ENCODE data around the gene SIRT7.
A peak's percentile ranks its signal among the peaks of the same experiment; 100 is the strongest.

Gene SIRT7

DNA sequence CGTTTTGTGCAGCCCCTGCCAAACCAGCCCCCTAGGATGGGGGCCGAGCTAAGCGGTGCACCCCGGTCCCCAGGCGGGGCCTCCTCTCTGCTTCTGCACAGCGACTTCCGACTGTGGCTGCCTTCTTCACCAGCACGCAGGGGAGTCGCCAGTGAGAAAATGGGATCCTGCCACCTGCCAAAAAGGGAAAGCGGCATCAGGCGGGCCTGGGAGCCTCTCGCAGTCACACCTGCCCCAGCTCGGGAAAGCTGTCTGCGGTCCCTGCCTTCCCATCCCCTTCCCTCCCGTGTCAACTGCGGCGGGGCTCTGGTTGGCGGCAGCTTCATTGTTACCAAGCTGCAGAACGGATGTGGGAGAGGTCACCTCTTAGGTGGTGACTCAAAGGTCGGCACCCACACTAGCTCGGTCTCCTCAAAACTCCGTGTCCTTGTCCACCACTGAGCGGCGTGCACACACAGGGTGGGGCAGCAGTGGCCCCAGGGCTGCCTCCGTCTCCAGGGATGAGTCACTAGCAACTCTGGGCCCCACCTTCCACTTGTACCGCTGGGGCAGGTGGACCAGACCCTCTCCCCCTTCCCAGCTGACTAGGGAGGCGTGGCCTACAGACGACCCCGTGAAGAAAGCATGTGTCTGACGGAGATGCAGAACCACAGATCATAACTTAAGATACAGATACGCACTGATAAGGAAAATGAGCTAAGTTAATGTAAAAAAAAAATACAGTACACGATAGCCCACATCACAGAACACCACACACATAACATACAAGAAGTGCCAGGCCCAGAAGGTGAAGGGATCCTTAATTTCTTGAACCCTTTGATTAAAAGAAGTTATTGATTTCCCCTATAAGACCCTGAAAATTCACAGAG is 5.3 kb downstream of the SIRT7 start:
- Histone ChIP-seq H3K27me3 (ENCODE audit: control insufficient read depth in 3 of 3, insufficient read depth in 3 of 3, low read depth in 1 of 3, low read length in 3 of 3) (no peaks in the 10 kb centered on the region), H3K4me1 (ENCODE audit: control insufficient read depth in 2 of 2, insufficient read depth in 1 of 2, low read depth in 1 of 2, low read length in 2 of 2) (peaks cover 7 to 18% of the 10 kb centered on the region in 2 donors), H2BK5ac (ENCODE audit: low read length) (no peak overlapping the region), H3K14ac (ENCODE audit: low read length) (no peak overlapping the region), H2BK120ac (ENCODE audit: low read depth, low read length) (no peak overlapping the region), H3K4ac (ENCODE audit: low read length) (no peak overlapping the region), H3K23ac (ENCODE audit: low read depth, low read length, poor library complexity) (no peak overlapping the region), H3K9me3 (replicated peaks in 1 of 2; ENCODE audit: control insufficient read depth in 2 of 2, insufficient read depth in 1 of 2, low read depth in 1 of 2, low read length in 2 of 2) (no peaks in the 10 kb centered on the region), H2AFZ (ENCODE audit: low read length) (no peak overlapping the region), H2BK12ac (ENCODE audit: low read length) (no peak overlapping the region), H4K8ac (ENCODE audit: low read depth, low read length) (no peak overlapping the region), H3K27ac (replicated peaks; ENCODE audit: low read length) (no peak overlapping the region), H3K9ac (ENCODE audit: low read depth, low read length, poor library complexity) (no peak overlapping the region), H3K4me2 (ENCODE audit: insufficient read depth, low read length, poor library complexity, severe bottlenecking) (no peak overlapping the region), H3K4me3 (ENCODE audit: low read length in 2 of 2) (no peak overlapping the region), H4K91ac (ENCODE audit: low read depth, low read length, poor library complexity) (no peak overlapping the region), H3K36me3 (replicated peaks in 1 of 2; ENCODE audit: control insufficient read depth in 2 of 2, insufficient read depth in 2 of 2, low read length in 2 of 2) (peaks cover 30 to 62% of the 10 kb centered on the region in 2 donors), H2BK15ac (ENCODE audit: low read length) (no peak overlapping the region), H3K18ac (ENCODE audit: low read length) (no peak overlapping the region), H2AK5ac (ENCODE audit: low read depth, low read length) (no peak overlapping the region), H3K79me1 (ENCODE audit: low read depth, low read length) (peaks cover 8% of the 10 kb centered on the region)
- DNase-seq (ENCODE audit: low spot score): no peak
- no CpG with 5 or more reads among the region's 32 CpGs for WGBS, 2 donors (ENCODE audit: extremely low coverage in 2 of 2, insufficient read length in 2 of 2, insufficient replicate concordance in 1 of 2)

DNA sequence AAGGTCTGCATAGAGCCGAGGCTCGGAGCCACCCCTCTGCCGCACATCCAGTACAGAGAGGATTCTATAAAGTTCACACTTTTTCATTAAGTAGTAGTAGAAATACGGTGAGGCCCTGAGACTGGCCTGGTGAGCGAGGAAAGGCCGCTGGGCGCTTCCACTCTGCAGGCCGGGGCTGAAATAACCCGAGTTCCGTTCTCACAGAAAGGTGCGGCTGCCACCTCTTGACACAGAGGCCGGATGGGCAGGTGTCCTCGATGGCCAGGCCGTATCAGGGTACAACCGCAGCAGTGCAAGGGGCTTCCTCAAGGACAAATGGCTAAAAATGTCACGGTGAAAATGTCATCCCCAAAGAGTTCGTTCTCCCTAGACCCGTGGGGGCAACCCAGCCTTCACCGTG is 6.0 kb downstream of the SIRT7 start:
- H2BK5ac ChIP-seq (ENCODE audit: low read length): no peak overlapping the region
- no peak overlapping the region for H4K8ac ChIP-seq (ENCODE audit: low read depth, low read length)
- H3K9me3 ChIP-seq (replicated peaks in 1 of 2; ENCODE audit: control insufficient read depth in 2 of 2, insufficient read depth in 1 of 2, low read depth in 1 of 2, low read length in 2 of 2): no peaks in the 10 kb centered on the region
- peak overlapping the region; percentile 11 for H2AFZ ChIP-seq (ENCODE audit: low read length)
- H3K4me3 ChIP-seq (ENCODE audit: low read length in 2 of 2): no peak overlapping the region
- H2BK12ac ChIP-seq (ENCODE audit: low read length): no peak overlapping the region
- H3K9ac ChIP-seq (ENCODE audit: low read depth, low read length, poor library complexity): no peak overlapping the region
- peaks cover 4 to 15% of the 10 kb centered on the region in 2 donors for H3K4me1 ChIP-seq (ENCODE audit: control insufficient read depth in 2 of 2, insufficient read depth in 1 of 2, low read depth in 1 of 2, low read length in 2 of 2)
- H3K18ac ChIP-seq (ENCODE audit: low read length): no peak overlapping the region
- H3K36me3 ChIP-seq (replicated peaks in 1 of 2; ENCODE audit: control insufficient read depth in 2 of 2, insufficient read depth in 2 of 2, low read length in 2 of 2): peaks cover 36 to 69% of the 10 kb centered on the region in 2 donors
- no peak overlapping the region for H2AK5ac ChIP-seq (ENCODE audit: low read depth, low read length)
- no CpG with 5 or more reads among the region's 19 CpGs for WGBS, 2 donors (ENCODE audit: extremely low coverage in 2 of 2, insufficient read length in 2 of 2, insufficient replicate concordance in 1 of 2)
- no peak overlapping the region for H3K23ac ChIP-seq (ENCODE audit: low read depth, low read length, poor library complexity)
- no peak overlapping the region for H3K27ac ChIP-seq (replicated peaks; ENCODE audit: low read length)
- peaks cover 8% of the 10 kb centered on the region for H3K79me1 ChIP-seq (ENCODE audit: low read depth, low read length)
- no peak overlapping the region for H2BK15ac ChIP-seq (ENCODE audit: low read length)
- H3K4me2 ChIP-seq (ENCODE audit: insufficient read depth, low read length, poor library complexity, severe bottlenecking): no peak overlapping the region
- no peak overlapping the region for H2BK120ac ChIP-seq (ENCODE audit: low read depth, low read length)
- no peak for DNase-seq (ENCODE audit: low spot score)
- no peak overlapping the region for H3K4ac ChIP-seq (ENCODE audit: low read length)
- H3K14ac ChIP-seq (ENCODE audit: low read length): no peak overlapping the region
- no peak overlapping the region for H4K91ac ChIP-seq (ENCODE audit: low read depth, low read length, poor library complexity)
- H3K27me3 ChIP-seq (ENCODE audit: control insufficient read depth in 3 of 3, insufficient read depth in 3 of 3, low read depth in 1 of 3, low read length in 3 of 3): no peaks in the 10 kb centered on the region

DNA sequence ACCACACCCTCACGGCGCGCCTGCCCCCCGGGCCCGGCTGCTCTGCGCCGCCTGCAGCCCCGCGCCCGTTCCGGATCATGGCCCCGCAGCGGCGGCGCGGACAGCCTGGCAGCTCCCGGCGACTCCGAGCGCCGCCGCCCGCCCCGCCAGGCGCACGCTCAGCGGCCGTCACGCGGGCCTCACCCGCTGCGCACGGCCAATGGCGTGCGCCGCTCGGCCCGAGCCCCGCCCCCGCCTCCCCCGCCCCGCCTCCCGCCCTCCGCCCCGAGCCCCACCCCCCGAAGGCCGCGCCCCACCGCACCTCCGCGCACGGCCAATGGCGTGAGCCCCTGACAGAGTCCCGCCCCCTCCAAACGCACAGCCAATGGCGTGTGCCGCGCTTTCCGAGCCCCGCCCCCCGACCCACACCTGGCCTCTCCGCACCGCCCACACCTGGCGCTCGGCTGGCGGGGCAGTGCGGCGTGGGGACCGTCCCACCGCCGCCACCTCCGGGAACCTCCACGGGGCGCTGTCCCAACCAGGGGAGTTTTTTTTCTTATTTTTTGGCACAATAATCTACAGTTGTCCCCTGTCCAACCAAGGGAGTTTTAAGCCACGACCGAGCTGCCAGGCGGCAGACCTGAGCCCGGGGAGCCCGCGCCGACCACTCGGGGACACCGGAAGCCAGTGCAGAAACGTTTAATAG is 6.6 kb downstream of the SIRT7 start, which contains the start of gene PCYT2:
Gene PCYT2, minus strand, starts transcription at position 123 of the 685 bp plus-strand sequence. Its CDS starts 44 bp downstream, at position 79.
- Histone ChIP-seq H3K9me3 (replicated peaks in 1 of 2; ENCODE audit: control insufficient read depth in 2 of 2, insufficient read depth in 1 of 2, low read depth in 1 of 2, low read length in 2 of 2) (no peaks in the 10 kb centered on the region), H3K27ac (replicated peaks; ENCODE audit: low read length) (no peak within 1 kb of the TSS), H3K23ac (ENCODE audit: low read depth, low read length, poor library complexity) (peak within 1 kb of the TSS; percentile 80), H4K91ac (ENCODE audit: low read depth, low read length, poor library complexity) (no peak within 1 kb of the TSS), H3K27me3 (ENCODE audit: control insufficient read depth in 3 of 3, insufficient read depth in 3 of 3, low read depth in 1 of 3, low read length in 3 of 3) (no peaks in the 10 kb centered on the region), H2AFZ (ENCODE audit: low read length) (peak within 1 kb of the TSS; percentile 73), H3K4me2 (ENCODE audit: insufficient read depth, low read length, poor library complexity, severe bottlenecking) (peak within 1 kb of the TSS; percentile 98), H3K4me3 (ENCODE audit: low read length in 2 of 2) (peak within 1 kb of the TSS; percentile 76 to 95), H3K14ac (ENCODE audit: low read length) (peak within 1 kb of the TSS; percentile 57), H2BK5ac (ENCODE audit: low read length) (no peak within 1 kb of the TSS), H2AK5ac (ENCODE audit: low read depth, low read length) (no peak within 1 kb of the TSS), H3K4ac (ENCODE audit: low read length) (no peak within 1 kb of the TSS), H4K8ac (ENCODE audit: low read depth, low read length) (no peak within 1 kb of the TSS), H2BK15ac (ENCODE audit: low read length) (no peak within 1 kb of the TSS), H3K36me3 (replicated peaks in 1 of 2; ENCODE audit: control insufficient read depth in 2 of 2, insufficient read depth in 2 of 2, low read length in 2 of 2) (peaks cover 37 to 73% of the 10 kb centered on the region in 2 donors), H3K79me1 (ENCODE audit: low read depth, low read length) (peaks cover 5% of the 10 kb centered on the region), H2BK120ac (ENCODE audit: low read depth, low read length) (no peak within 1 kb of the TSS), H3K18ac (ENCODE audit: low read length) (peak within 1 kb of the TSS; percentile 83), H2BK12ac (ENCODE audit: low read length) (no peak within 1 kb of the TSS), H3K4me1 (ENCODE audit: control insufficient read depth in 2 of 2, insufficient read depth in 1 of 2, low read depth in 1 of 2, low read length in 2 of 2) (peaks cover 4 to 10% of the 10 kb centered on the region in 2 donors), H3K9ac (ENCODE audit: low read depth, low read length, poor library complexity) (peak within 1 kb of the TSS; percentile 92)
- no CpG with 5 or more reads among the region's 84 CpGs for WGBS, 2 donors (ENCODE audit: extremely low coverage in 2 of 2, insufficient read length in 2 of 2, insufficient replicate concordance in 1 of 2)
- DNase-seq (ENCODE audit: low spot score): peak; percentile 81

DNA sequence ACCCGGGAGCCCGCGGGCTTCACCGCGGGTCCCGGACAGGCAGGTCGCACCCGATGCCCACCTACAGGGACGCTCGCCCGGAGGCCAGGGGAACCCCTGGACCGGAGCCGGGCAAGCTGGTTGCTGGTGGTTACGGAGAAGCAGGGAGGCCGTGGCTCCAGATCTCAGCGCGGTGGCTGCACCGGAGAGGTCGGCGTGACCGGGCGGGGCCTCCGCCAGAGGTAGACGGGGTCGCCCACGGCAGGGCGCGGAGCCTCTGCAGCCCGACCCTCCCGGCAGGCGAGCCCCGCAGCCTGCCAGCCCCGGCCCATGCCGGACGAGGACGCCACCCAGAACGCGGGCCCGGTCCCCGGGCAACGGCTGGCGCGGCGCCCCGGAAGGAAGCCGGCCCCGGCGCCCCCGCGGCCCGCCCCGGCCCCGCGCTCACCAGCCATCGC is 7.1 kb downstream of the SIRT7 start:
- no peak overlapping the region for H2BK120ac ChIP-seq (ENCODE audit: low read depth, low read length)
- H2AFZ ChIP-seq (ENCODE audit: low read length): peak overlapping the region; percentile 73
- H3K23ac ChIP-seq (ENCODE audit: low read depth, low read length, poor library complexity): peak overlapping the region; percentile 80
- peak overlapping the region; percentile 57 for H3K14ac ChIP-seq (ENCODE audit: low read length)
- no peaks in the 10 kb centered on the region for H3K9me3 ChIP-seq (replicated peaks in 1 of 2; ENCODE audit: control insufficient read depth in 2 of 2, insufficient read depth in 1 of 2, low read depth in 1 of 2, low read length in 2 of 2)
- DNase-seq (ENCODE audit: low spot score): no peak
- H3K4ac ChIP-seq (ENCODE audit: low read length): no peak overlapping the region
- peak overlapping the region; percentile 98 for H3K4me2 ChIP-seq (ENCODE audit: insufficient read depth, low read length, poor library complexity, severe bottlenecking)
- H3K4me3 ChIP-seq (ENCODE audit: low read length in 2 of 2): peak overlapping the region; percentile 76 to 95
- WGBS, 2 donors (ENCODE audit: extremely low coverage in 2 of 2, insufficient read length in 2 of 2, insufficient replicate concordance in 1 of 2): no CpG with 5 or more reads among the region's 55 CpGs
- H3K18ac ChIP-seq (ENCODE audit: low read length): peak overlapping the region; percentile 83
- H3K27me3 ChIP-seq (ENCODE audit: control insufficient read depth in 3 of 3, insufficient read depth in 3 of 3, low read depth in 1 of 3, low read length in 3 of 3): no peaks in the 10 kb centered on the region
- H3K79me1 ChIP-seq (ENCODE audit: low read depth, low read length): peaks cover 5% of the 10 kb centered on the region
- peaks cover 4 to 10% of the 10 kb centered on the region in 2 donors for H3K4me1 ChIP-seq (ENCODE audit: control insufficient read depth in 2 of 2, insufficient read depth in 1 of 2, low read depth in 1 of 2, low read length in 2 of 2)
- no peak overlapping the region for H2AK5ac ChIP-seq (ENCODE audit: low read depth, low read length)
- H4K91ac ChIP-seq (ENCODE audit: low read depth, low read length, poor library complexity): no peak overlapping the region
- H3K27ac ChIP-seq (replicated peaks; ENCODE audit: low read length): no peak overlapping the region
- H4K8ac ChIP-seq (ENCODE audit: low read depth, low read length): no peak overlapping the region
- peak overlapping the region; percentile 92 for H3K9ac ChIP-seq (ENCODE audit: low read depth, low read length, poor library complexity)
- peaks cover 38 to 74% of the 10 kb centered on the region in 2 donors for H3K36me3 ChIP-seq (replicated peaks in 1 of 2; ENCODE audit: control insufficient read depth in 2 of 2, insufficient read depth in 2 of 2, low read length in 2 of 2)
- H2BK15ac ChIP-seq (ENCODE audit: low read length): no peak overlapping the region
- H2BK5ac ChIP-seq (ENCODE audit: low read length): no peak overlapping the region
- no peak overlapping the region for H2BK12ac ChIP-seq (ENCODE audit: low read length)
